H1 (cell line): Measurements from ENCODE around the gene ZC3HAV1. TPM values are rescaled to one million over a fixed set of nuclear protein-coding genes. Genes with fewer than 3 reads are reported as not detected.
"Not testable (repeated sequence)": the region's sequence is repeated elsewhere in the genome, so short reads cannot be mapped to it uniquely, and the experiment has no call there.

Experiments used
- CTCF ChIA-PET: fragments of 300-600 bp; sonication (Branson Sonifier 250); formaldehyde crosslinking; loops from one replicate; lab custom pipeline; 2021; ENCODE audit not compliant: partially characterized antibody; lab: Charles Lee
- POLR2A ChIA-PET: fragments of 300-600 bp; sonication (Branson Sonifier 250); formaldehyde crosslinking; loops from one replicate; lab custom pipeline; 2021; ENCODE audit warnings: inconsistent platforms; ENCODE audit not compliant: partially characterized antibody; lab: Charles Lee
- DNase-seq, 2 experiments: peaks; one replicate each; pipeline versions ENCODE4 v3.0.0 to v3.0.0-alpha.2; 2010 to 2022; ENCODE audit warnings: low spot score in 2 of 2, low read depth in 1 of 2, mixed read lengths in 1 of 2
- FAIRE-seq: peaks from 2 replicates; lab custom pipeline; 2011; peaks lifted over from hg19 to GRCh38; lab: Jason Lieb, UNC
- H2AFZ ChIP-seq: 2 replicates; pipeline ENCODE4 v1.8.1; 2012; ENCODE audit warnings: low read length, inconsistent platforms
- H2AK5ac ChIP-seq: 2 replicates; pipeline ENCODE4 v1.6.1; 2013; ENCODE audit warnings: low read depth, low read length
- H2BK120ac ChIP-seq: replicated peaks from 2 replicates; pipeline ENCODE3; 2013; ENCODE audit warnings: low read depth, low read length, inconsistent platforms
- H2BK12ac ChIP-seq: 2 replicates; pipeline ENCODE4 v1.6.1; 2013; ENCODE audit warnings: low read depth, low read length
- H2BK15ac ChIP-seq: 2 replicates; pipeline ENCODE4 v1.6.1; 2013; ENCODE audit warnings: low read length
- H2BK20ac ChIP-seq: 2 replicates; pipeline ENCODE4 v1.6.1; 2013; ENCODE audit warnings: low read length
- H2BK5ac ChIP-seq: 2 replicates; pipeline ENCODE4 v1.6.1; 2013; ENCODE audit warnings: low read depth, low read length
- H3K14ac ChIP-seq: 2 replicates; pipeline ENCODE4 v1.6.1; 2013; ENCODE audit warnings: inconsistent platforms; ENCODE audit not compliant: insufficient read length
- H3K18ac ChIP-seq: 2 replicates; pipeline ENCODE4 v1.6.1; 2013; ENCODE audit warnings: low read length; ENCODE audit errors: extremely low read depth
- H3K23ac ChIP-seq: 2 replicates; pipeline ENCODE4 v1.6.1; 2013; ENCODE audit warnings: inconsistent platforms; ENCODE audit not compliant: insufficient read length
- H3K23me2 ChIP-seq: 2 replicates; pipeline ENCODE4 v1.6.1; 2013; ENCODE audit warnings: low read depth, low read length
- H3K27ac ChIP-seq: 2 replicates; pipeline ENCODE4 v1.6.1; 2011; ENCODE audit warnings: low read depth, low read length, inconsistent platforms
- H3K27me3 ChIP-seq, 4 experiments: replicated peaks in 1 of 4; 1 replicate in 1 of 4; 2 replicates in 3 of 4; pipeline versions ENCODE4 v1.6.1 to v1.8.1; 2011 to 2013; ENCODE audit warnings: low read length in 3 of 4, mild to moderate bottlenecking in 3 of 4, inconsistent platforms in 2 of 4, mixed read lengths in 2 of 4, moderate library complexity in 1 of 4; ENCODE audit not compliant: control insufficient read depth in 3 of 4, insufficient read depth in 3 of 4; ENCODE audit errors: extremely low read depth in 1 of 4
- H3K36me3 ChIP-seq, 4 experiments: 2 replicates each; pipeline versions ENCODE4 v1.6.1 to v1.8.1; 2011 to 2013; ENCODE audit warnings: mild to moderate bottlenecking in 4 of 4, low read length in 3 of 4, moderate library complexity in 2 of 4, control low read depth in 1 of 4, inconsistent platforms in 1 of 4; ENCODE audit not compliant: insufficient read depth in 4 of 4, control insufficient read depth in 2 of 4
- H3K4ac ChIP-seq: replicated peaks from 2 replicates; pipeline ENCODE3; 2013; ENCODE audit warnings: low read length, low read depth, mixed read lengths, inconsistent platforms; ENCODE audit not compliant: insufficient read length
- H3K4me1 ChIP-seq, 4 experiments: replicated peaks in 1 of 4; 1 replicate in 1 of 4; 2 replicates in 3 of 4; pipeline versions ENCODE4 v1.6.1 to v1.8.1; 2011 to 2013; ENCODE audit warnings: low read length in 3 of 4, inconsistent platforms in 2 of 4, mixed read lengths in 1 of 4; ENCODE audit not compliant: insufficient read depth in 4 of 4, control insufficient read depth in 3 of 4
- H3K4me2 ChIP-seq, 2 experiments: 2 replicates each; pipeline versions ENCODE4 v1.6.1 to v1.8.1; 2011 to 2013; ENCODE audit warnings: low read depth in 2 of 2, low read length in 2 of 2, control low read depth in 1 of 2, inconsistent platforms in 1 of 2, mild to moderate bottlenecking in 1 of 2; ENCODE audit not compliant: insufficient read depth in 1 of 2
- H3K4me3 ChIP-seq, 4 experiments: fragments of 200-600, 300-600 bp in 1 of 4; sonication (generic), shearing (Covaris generic), sonication (Bioruptor Twin) in 1 of 4; 2 replicates each; pipeline versions ENCODE4 v1.5.1 to v1.8.1; 2011 to 2016; ENCODE audit warnings: low read length in 4 of 4, low read depth in 3 of 4, control low read depth in 2 of 4, inconsistent platforms in 2 of 4, mild to moderate bottlenecking in 2 of 4, mixed read lengths in 1 of 4, moderate library complexity in 1 of 4; ENCODE audit not compliant: insufficient read depth in 2 of 4; ENCODE audit errors: extremely low read depth in 1 of 4
- H3K56ac ChIP-seq: replicated peaks from 2 replicates; pipeline ENCODE3; 2013; ENCODE audit warnings: low read depth, mild to moderate bottlenecking, mixed read lengths, low read length, inconsistent platforms; ENCODE audit not compliant: insufficient read length
- H3K79me1 ChIP-seq: 2 replicates; pipeline ENCODE4 v1.6.1; 2013; ENCODE audit warnings: low read depth, low read length, control low read depth
- H3K79me2 ChIP-seq, 2 experiments: 2 replicates each; pipeline versions ENCODE4 v1.6.1 to v1.8.1; 2012 to 2013; ENCODE audit warnings: low read length in 2 of 2, mild to moderate bottlenecking in 2 of 2, inconsistent platforms in 1 of 2; ENCODE audit not compliant: insufficient read depth in 2 of 2, control insufficient read depth in 1 of 2
- H3K9ac ChIP-seq, 4 experiments: replicated peaks in 1 of 4; 1 replicate in 1 of 4; 2 replicates in 3 of 4; pipeline versions ENCODE4 v1.6.1 to v1.8.1; 2011 to 2013; ENCODE audit warnings: low read depth in 3 of 4, low read length in 3 of 4, control low read depth in 2 of 4, mild to moderate bottlenecking in 2 of 4, moderate library complexity in 2 of 4, inconsistent platforms in 1 of 4; ENCODE audit errors: extremely low read depth in 1 of 4
- H3K9me3 ChIP-seq, 2 experiments: 2 replicates each; pipeline versions ENCODE4 v1.6.1 to v1.8.1; 2012 to 2013; ENCODE audit warnings: mild to moderate bottlenecking in 2 of 2, moderate library complexity in 2 of 2, control low read depth in 1 of 2, inconsistent platforms in 1 of 2, low read depth in 1 of 2, low read length in 1 of 2, mixed read lengths in 1 of 2; ENCODE audit not compliant: insufficient read depth in 2 of 2
- H4K20me1 ChIP-seq, 2 experiments: replicated peaks in 1 of 2; 2 replicates each; pipeline versions ENCODE3 to v1.8.1; 2011 to 2013; ENCODE audit warnings: inconsistent platforms in 2 of 2, low read length in 2 of 2, mild to moderate bottlenecking in 1 of 2; ENCODE audit not compliant: insufficient read depth in 2 of 2, control insufficient read depth in 1 of 2
- H4K5ac ChIP-seq: 2 replicates; pipeline ENCODE4 v1.6.1; 2013; ENCODE audit warnings: low read length, low read depth, mixed read lengths, inconsistent platforms; ENCODE audit not compliant: insufficient read length
- H4K8ac ChIP-seq: 2 replicates; pipeline ENCODE4 v1.8.0; 2013; ENCODE audit warnings: mild to moderate bottlenecking, moderate library complexity, low read length, inconsistent platforms; ENCODE audit not compliant: insufficient read depth; ENCODE audit errors: extremely low read depth
- H4K91ac ChIP-seq: replicated peaks from 2 replicates; pipeline ENCODE3; 2013; ENCODE audit warnings: low read length, mixed read lengths, inconsistent platforms; ENCODE audit not compliant: insufficient read length
- PHF8 ChIP-seq: fragments of 200-600 bp; sonication (generic); conservative IDR thresholded peaks from 2 replicates; pipeline ENCODE4 v1.7.1; 2012; ENCODE audit warnings: low read depth, mild to moderate bottlenecking, inconsistent platforms, low read length, moderate library complexity
- SP2 ChIP-seq: IDR thresholded peaks from 2 replicates; pipeline ENCODE4 v1.6.1; 2012; ENCODE audit warnings: mild to moderate bottlenecking, low read length, inconsistent platforms
- WGBS, 2 experiments: shearing (Covaris generic) in 1 of 2; methylation state at CpG; one replicate each; pipeline versions ENCODE4 v1.1.6 to v1.1.7; 2013 to 2015; ENCODE audit warnings: low lambda C conversion rate in 2 of 2, mixed read lengths in 2 of 2, inconsistent platforms in 1 of 2, low coverage in 1 of 2, missing lambda C conversion rate in 1 of 2; ENCODE audit not compliant: insufficient replicate concordance in 2 of 2, insufficient coverage in 1 of 2, insufficient read length in 1 of 2; ENCODE audit errors: extremely low coverage in 1 of 2, missing lambda C conversion rate in 1 of 2; 5-methylcytosine and 5-hydroxymethylcytosine counted together
- polyA plus RNA-seq, 7 experiments: library from polyadenylated mRNA; depleted of rRNA in 3 of 7; stranded (reverse) in 5 of 7; unstranded in 2 of 7; fragments of >200 nt in 5 of 7; fragments of 200-250 nt in 2 of 7; gene quantifications; 1 replicate in 5 of 7; 2 replicates in 1 of 7; 4 replicates in 1 of 7; pipeline versions ENCODE4 v1.2.1 to v1.2.3, GENCODE V29; 2011 to 2013; ENCODE audit warnings: missing spikeins in 2 of 7, mixed read lengths in 2 of 7
- total RNA-seq: library from RNA; stranded (reverse); fragmentation: NEBNext Ultra II Directional; extraction: Animal tissue kit (Norgen Biotek cat#: 25700); gene quantifications from 2 replicates; pipeline ENCODE4 v1.2.1, GENCODE V29; 2021

The ZC3HAV1 gene
- total and polyA plus RNA-seq, 2 of the 8 experiments (the other 6 are each of a cell fraction or from before 2014, with no cell fraction given) = 22.5 to 43.4 TPM

- Histone ChIP-seq H2BK5ac (no peak overlapping the region), H4K5ac (no peak overlapping the region), H4K91ac (no peak overlapping the region), H2BK12ac (no peak overlapping the region), H3K23ac (no peak overlapping the region), H2AK5ac (no peak overlapping the region), H3K56ac (no peak overlapping the region), H3K79me2 (no peaks in the 10 kb centered on the region), H3K27ac (no peak overlapping the region), H3K14ac (no peak overlapping the region), H4K20me1 (no peaks in the 10 kb centered on the region), H3K27me3 (no peaks in the 10 kb centered on the region; a peak in 2 of 7 replicates), H3K4me1 (peaks cover 0 to 3% (median 2%) of the 10 kb centered on the region in 4 experiments; a peak in 2 of 7 replicates), H3K9ac (no peak overlapping the region), H2BK15ac (no peak overlapping the region), H2BK120ac (no peak overlapping the region), H3K4me3 (no peak overlapping the region), H3K36me3 (no peaks in the 10 kb centered on the region), H3K4me2 (no peak overlapping the region), H3K18ac (no peak overlapping the region), H3K79me1 (no peaks in the 10 kb centered on the region), H3K9me3 (no peaks in the 10 kb centered on the region)
- DNase-seq = no peak
- FAIRE-seq = no peak
- POLR2A ChIA-PET = no interaction called here
- 90% methylated on average over 2 of the region's 2 CpGs; no CpG with 5 or more reads in 1 of the 2 experiments for WGBS, 2 experiments
- CTCF ChIA-PET = no interaction called here
- TF ChIP-seq PHF8 (no peak), SP2 (no peak)
- TF ChIP-seq, all 59 proteins: peak for 0
- Histone ChIP-seq H3K23me2 (peaks cover 5% of the 10 kb centered on the region), H2BK20ac (no peak overlapping the region), H3K4ac (no peak overlapping the region), H4K8ac (no peak overlapping the region), H2AFZ (no peak overlapping the region)
Observed at GRCh38 chr7:139131601-139132041, 22.1 kb upstream of the ZC3HAV1 start.

GRCh38 chr7:139129814-139130213 is 20.3 kb upstream of the ZC3HAV1 start:
- H2BK12ac ChIP-seq, H2AK5ac ChIP-seq, H3K27me3 ChIP-seq, H3K79me2 ChIP-seq, H3K23ac ChIP-seq, H4K5ac ChIP-seq, H2AFZ ChIP-seq, DNase-seq, H4K91ac ChIP-seq, FAIRE-seq, H2BK20ac ChIP-seq, H2BK120ac ChIP-seq, H2BK15ac ChIP-seq, H4K20me1 ChIP-seq, POLR2A ChIA-PET, H3K18ac ChIP-seq, H3K56ac ChIP-seq, H3K4me3 ChIP-seq, H3K36me3 ChIP-seq, H3K9me3 ChIP-seq, H3K79me1 ChIP-seq, H3K27ac ChIP-seq, H3K4ac ChIP-seq, H3K4me1 ChIP-seq, H3K23me2 ChIP-seq, H2BK5ac ChIP-seq, H3K9ac ChIP-seq, H3K14ac ChIP-seq, H3K4me2 ChIP-seq, H4K8ac ChIP-seq, CTCF ChIA-PET: not testable (repeated sequence)
- WGBS, 2 experiments = 85% methylated on average over 2 of the region's 2 CpGs; no CpG with 5 or more reads in 1 of the 2 experiments
